ENCODE data around the gene ZSWIM4.

ZSWIM4 gene

DNA sequence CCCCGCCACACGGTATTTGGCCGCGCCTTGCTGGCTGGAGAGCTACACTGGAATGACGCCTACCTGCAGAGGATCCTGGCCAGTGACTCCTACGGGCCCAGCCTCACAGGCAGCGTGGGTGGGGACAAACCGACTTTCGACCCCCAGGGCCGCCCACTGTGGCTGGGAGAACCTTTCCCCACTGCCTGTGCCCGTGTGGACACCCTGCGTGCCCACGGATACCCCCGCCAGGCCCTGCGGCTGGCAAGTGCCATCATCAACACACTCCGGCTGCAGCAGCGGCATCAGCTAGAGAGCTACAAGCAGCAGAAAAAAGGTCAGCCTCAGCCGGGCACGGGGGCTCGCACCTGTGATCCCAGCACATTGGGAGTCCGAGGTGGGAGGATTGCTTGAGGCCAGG, 19.3 kb downstream of the ZSWIM4 start:
- no peak for DNase-seq

DNA sequence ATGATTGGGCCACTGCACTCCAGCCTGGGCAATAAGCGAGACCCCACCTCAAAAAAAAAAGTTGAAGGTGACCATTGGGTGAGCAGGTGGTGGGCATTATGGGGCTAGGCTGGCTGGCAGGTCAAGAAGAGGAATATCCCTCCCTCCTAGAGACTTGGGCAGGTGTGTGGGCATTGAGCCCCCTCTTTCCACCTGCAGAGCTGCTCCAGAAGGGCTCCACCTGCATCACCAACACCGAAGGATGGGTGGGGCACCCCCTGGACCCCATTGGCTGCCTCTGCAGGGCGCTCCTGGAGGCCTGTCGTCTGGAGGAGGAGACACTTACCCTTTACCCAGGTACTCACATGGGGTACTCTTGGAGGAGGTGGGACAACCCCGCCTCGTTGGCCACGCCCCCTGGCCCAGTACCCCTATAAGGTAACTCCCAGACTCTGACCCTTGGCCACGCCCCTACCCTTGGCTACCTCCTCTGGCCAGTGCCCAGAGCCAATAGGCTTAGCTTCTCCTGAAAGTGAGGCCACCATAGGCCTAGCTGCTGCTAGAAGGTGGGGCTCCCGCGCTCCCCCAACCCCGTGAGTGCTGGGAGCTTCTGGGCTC, 21.9 kb downstream of the ZSWIM4 start:
- no peak for DNase-seq

DNA sequence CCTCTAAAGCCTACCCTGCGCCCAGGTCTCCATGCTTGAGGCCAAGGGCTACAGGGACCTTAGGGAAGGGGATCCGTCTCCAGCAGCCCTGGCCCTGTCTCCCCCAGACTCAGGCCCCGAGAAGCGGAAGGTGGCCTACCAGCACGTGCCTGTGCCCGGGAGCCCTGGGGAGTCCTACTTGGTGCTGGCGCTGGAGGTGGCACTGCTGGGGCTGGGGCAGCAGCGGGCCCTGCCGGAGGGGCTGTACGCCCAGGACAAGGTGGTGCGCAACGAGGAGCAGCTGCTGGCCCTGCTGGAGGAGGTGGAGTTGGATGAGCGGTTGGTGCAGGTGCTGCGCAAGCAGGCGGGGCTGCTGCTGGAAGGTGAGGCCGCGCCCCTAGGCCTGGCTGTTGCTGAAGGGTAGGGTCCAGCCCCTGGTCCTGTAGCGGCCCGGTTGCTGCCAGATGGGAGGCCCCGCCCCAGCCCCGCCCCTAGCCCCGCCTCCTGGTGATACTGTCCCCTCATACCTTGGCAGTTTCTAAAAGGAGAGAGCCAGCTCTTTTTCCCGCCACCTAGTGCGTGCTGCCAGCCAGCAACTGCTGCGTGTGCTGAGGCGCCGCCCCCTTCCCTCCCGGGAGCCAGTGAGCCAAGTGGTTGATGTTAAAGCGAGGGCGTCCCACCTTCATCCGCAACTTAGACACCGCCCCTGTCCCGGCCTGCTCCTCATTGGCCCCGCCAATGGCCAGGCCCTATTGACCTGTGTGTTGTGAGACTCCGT, 22.6 kb downstream of the ZSWIM4 start:
- DNase-seq: no peak

DNA sequence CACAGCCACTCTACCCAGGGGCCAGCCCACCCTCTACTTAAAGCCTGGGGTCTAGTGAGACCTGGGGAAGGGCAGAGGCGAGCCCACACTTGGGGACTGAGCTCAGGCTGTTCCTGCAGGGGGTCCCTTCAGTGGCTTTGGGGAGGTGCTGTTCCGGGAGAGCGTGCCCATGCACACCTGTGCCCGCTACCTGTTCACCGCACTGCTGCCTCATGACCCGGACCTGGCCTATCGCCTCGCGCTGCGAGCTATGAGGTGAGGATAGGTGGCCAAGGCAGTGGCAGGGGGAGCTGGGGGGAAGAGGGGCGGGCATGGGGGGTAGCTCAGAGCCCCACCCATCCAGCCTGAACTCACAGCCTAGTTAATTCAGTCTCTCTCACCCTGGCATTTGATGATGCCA, 24.0 kb downstream of the ZSWIM4 start:
- no peak for DNase-seq

DNA sequence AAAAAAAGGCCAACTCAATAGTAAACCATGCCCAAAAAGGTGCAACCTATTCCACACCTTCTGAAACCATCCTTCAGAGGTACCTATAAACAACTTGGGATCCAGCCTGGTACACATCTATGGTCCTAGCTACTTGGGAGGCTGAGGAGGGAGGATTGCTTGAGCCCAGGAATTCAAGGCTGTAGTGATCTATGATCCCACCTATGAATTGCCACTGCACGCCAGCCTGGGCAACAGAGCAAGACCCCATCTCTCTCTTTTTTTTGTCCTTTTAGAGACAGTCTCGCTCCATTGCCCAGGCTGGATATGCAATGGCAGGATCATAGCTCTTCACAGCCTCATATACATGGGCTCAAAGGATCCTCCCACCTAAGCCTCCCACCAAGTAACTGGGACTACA, 26.0 kb downstream of the ZSWIM4 start:
- DNase-seq: no peak

DNA sequence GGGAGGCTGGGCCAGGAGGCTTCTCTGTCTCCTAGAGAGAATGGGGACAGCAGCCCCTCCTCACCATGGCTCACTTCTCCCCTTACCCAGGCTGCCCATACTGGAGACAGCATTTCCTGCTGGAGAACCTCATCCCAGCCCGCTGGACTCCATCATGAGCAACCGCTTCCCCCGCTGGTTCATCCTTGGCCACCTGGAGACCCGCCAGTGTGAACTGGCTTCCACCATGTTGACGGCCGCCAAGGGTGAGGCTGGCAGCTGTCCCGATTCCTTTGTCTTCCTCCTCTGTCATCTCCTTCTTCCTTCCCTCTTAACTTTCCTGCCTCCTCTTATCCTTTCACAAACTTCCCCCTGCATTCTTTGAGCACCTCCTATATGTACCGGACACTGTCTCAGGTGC, 28.0 kb downstream of the ZSWIM4 start:
- DNase-seq: no peak

DNA sequence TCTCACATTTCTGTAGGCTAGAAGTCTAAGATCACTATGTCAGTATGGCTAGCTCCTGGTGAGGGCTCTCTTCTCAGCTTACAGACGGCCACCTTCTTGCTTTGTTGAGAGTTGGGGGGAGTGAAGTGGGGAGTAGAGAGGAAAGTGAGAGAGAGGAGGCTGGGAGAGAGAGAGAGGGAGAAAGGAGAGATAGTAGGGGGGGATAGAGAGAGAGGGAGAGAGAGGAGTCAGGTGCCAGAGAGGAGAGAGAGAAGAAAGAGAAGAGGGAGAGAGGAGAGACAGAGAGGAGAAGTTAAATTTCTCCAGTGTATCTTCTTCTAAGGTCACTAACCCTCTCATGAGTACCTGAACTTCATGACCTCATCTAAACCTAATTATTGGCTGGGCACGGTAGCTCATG, 28.7 kb downstream of the ZSWIM4 start:
- DNase-seq: no peak

DNA sequence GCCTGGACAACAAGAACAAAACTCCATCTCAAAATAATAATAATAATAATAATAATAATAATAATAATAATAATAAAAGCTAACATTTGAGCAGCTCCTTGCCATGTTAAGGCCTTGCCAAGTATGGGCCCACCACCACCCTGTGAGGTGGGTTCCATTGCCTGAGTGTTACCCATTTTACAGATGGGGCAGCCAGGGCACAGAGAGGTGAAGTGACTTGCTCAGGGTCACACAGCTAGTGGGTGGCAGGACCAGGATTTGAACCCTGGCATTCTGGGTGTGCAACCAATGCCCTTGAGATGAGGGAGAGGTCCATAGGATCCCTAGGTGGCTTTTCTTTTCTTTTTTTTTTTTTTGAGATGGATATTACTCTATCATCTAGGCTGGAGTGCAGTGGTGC, 29.5 kb downstream of the ZSWIM4 start:
- no peak for DNase-seq

DNA sequence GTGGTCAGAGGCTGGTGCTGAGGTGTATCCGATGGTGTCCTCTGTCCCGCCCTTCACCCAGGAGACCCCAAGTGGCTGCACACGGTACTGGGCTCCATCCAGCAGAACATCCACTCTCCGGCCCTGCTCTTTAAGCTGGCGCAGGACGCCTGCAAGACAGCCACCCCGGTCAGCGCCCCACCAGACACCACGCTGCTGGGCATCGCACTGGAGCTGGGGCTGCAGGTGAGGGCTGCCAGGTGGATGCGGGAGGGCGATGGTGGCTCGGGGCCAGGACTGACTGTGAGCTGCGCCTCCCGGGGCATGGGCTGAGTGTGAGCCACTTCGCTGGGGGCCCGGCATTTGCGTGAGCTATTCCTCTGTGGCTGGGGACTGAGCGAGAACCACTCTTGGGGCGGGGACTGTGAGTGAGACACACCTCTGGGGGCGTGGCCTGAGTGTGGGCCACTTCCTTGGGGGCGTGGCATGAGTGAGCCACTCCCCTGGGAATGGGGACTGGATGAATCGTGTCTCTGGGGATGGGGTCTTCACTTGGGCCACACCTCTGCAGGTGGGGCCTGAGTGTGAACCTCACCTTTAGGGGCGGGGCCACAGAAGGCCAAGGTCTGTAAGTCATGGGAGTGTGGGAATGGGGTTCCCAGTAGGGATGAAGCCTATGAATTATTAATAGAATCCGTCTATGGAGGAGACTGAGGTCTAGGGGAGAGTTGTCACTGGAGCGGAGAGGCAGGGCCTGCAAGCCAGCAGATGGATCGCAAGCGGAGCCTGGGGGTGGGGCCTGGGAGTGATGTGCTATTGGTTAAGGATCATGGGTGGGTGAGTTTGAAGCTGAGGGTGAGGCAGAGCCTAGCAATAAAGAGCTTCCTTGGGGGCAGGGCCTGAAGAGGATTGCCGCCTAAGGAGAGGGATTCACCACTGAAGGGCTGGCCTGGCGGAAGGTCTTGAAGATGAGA, 30.5 kb downstream of the ZSWIM4 start:
- DNase-seq: no peak

DNA sequence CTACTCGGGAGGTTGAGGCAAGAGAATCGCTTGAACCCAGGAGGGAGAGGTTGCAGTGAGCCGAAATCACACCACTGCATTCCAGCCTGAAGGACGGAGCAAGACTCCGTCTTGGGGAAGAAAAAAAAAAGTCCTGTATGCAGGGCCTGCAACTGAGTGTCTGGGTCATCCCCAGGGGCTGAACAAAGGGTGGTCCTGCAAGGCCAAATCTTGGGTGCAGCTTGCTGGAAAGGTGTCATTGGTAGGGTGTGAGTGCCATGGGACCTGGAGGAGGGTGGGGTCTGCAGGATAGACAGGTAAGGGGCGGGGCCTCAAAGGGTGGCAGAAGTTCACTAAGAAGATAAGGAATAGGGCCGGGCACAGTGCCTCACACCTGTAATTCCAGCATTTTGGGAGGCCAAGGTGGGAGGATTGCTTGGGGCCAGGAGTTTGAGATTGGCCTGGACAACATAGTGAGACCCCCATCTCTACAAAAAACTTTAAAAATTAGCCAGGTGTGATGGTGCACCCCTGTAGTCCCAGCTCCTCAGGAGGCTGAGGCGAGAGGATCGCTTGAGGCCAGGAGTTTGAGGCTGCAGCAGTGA, 31.5 kb downstream of the ZSWIM4 start:
- no peak for DNase-seq

DNA sequence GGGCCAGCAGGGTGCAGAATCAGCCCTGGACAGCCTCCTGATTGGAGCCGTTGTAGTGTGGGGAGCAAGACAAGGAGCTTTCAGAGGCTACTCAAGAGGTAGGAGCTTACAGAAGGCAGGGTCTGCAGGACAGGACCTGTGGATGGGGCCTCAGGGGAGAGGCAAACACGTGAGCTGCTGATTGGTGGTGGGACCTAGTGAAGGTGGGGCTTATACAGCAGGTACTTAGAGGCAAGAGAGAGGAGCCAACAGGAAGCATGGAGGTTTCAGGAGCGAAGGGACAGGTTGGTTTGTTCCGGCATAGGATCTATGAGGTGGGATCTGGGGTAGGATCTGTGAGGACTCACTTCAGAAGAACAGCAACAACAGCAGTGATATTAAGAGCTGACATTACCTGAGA, 32.4 kb downstream of the ZSWIM4 start:
- DNase-seq: no peak

DNA sequence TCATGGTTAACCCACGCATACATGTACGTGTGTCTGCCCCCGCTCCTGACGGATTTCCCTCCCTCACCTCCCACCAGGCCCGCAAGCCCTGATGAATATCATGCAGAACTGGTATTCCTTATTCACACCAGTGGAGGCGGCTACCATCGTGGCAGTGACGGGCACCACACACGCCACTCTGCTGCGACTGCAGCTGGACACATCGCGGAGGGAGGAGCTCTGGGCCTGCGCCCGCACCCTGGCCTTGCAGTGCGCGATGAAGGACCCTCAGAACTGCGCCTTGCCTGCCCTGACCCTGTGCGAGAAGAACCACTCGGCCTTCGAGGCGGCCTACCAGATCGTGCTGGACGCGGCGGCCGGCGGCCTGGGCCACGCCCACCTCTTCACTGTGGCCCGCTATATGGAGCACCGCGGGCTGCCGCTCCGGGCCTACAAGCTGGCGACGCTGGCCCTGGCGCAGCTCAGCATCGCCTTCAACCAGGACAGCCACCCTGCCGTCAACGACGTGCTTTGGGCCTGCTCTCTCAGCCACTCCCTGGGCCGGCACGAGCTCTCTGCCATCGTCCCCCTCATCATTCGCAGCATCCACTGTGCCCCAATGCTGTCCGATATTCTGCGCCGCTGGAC, 35.0 kb downstream of the ZSWIM4 start:
- no peak for DNase-seq

DNA sequence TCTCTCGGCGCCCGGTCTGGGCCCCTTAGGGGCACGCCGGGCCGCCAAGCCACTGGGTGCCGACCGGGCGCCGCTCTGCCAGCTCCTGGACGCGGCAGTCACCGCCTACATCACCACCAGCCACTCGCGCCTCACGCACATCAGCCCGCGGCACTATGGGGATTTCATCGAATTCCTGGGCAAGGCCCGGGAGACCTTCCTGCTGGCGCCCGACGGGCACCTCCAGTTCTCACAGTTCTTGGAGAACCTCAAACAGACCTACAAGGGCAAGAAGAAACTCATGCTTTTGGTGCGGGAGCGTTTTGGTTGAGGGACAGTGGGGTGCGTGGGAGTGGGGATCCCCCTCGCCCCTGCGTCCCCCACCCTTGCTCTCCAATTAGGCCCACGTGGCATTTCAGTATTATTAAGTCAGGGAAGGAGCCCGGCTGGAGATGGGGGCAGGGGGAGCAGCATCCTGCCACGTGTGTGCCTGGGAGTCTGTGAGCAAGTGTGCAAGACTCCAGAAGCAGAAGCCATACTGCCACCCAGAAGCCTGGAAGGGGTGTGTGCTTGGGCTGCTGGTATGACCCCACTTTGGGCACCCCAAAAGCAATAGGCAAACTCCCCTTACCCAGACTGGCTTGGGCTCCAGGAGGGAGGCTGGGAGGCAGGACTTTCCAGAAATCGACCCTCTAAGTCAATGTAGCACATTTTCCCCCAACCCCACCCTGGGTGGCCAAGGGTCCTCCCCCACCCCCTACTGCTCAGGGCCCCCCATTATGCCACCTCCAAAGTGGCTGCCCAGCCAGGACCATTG, 35.7 kb downstream of the ZSWIM4 start:
- DNase-seq: no peak

DNA sequence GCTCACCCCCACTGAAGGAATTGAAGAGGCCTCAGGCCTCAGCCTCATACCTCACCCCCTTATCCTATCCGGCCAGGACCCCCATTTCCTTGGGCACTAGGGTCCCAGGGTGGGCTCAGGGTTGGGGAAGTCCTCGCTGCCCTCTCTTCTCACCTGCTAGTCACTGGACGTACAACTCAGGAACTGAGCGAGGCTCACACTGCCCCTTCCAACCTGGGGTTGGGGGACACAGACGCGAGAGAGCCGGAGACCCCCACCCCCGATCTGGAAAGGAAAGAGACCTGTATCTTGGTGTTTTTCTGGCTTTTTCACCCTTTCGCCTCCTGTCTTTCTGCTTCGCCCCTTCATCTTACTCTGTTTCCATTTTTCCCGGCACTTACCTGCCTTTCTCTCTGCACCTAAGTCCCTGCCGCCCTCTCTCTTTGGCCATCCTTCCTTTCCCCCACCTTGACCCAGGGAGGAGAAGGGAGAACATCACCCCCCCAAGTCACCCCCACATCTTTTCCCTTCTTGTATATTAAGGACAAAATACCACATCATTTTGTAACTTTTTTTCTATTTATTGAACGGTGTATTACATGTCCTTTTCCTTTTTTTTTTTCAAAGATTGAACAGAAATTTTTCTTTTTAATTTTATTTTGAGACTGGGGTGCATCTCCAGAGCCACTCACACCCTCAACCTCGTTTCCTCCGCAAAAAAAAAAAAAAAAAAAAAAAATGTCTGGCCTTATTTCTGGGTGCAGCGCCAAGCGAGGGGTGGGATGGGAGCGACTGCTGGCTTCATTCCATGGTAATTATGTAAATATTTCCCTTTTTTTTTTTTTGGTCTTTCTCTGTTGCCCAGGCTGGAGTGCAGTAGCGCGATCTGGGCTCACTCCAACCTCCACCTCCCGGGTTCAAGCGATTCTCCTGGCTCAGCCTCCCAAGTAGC, 36.6 kb downstream of the ZSWIM4 start:
- DNase-seq: no peak

DNA sequence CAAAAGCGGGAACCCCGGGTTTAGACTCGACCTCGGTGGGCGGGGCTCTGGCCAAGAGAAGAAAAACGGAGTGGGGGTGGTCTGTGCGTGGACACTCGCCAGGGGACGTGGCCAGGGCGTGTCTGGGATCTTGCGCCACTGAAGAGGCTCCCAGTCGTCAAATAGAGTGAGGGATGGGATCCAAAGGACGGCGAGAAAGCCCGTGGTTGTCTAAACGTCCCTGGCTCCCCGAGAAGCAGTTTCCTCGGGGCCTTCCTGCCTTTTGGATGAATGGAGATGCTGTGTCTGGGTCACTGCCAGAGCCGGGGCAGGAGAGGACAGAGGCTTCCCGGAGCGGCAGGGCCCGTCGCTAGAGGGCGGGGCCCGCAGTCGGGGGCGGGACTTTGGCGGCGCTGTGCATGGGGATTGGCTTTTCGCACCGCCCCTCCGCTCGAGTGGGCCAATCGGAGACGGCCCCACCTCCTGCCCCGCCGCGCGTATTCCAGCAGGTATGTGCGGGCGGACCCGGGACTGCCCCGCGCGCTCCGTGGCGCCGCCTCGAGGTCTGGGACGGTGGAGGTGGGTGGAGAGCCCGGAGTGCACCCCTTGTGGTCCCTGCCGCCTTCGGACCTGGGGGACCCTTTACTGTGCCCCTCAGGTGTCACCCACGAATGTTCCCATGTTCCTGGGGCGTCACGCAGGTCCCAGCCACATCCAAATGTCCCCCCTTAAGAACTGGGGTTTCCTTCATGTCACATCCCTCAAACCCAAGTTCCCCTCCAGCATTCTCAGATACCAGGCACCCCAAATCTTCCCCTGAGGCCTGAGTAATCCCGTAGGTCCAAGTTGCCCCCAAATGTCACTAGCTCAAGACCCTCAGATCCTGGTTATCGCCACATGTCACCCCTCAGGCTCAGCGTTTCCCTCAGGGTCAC, 38.3 kb downstream of the ZSWIM4 start:
- peak; percentile 81 for DNase-seq

DNA sequence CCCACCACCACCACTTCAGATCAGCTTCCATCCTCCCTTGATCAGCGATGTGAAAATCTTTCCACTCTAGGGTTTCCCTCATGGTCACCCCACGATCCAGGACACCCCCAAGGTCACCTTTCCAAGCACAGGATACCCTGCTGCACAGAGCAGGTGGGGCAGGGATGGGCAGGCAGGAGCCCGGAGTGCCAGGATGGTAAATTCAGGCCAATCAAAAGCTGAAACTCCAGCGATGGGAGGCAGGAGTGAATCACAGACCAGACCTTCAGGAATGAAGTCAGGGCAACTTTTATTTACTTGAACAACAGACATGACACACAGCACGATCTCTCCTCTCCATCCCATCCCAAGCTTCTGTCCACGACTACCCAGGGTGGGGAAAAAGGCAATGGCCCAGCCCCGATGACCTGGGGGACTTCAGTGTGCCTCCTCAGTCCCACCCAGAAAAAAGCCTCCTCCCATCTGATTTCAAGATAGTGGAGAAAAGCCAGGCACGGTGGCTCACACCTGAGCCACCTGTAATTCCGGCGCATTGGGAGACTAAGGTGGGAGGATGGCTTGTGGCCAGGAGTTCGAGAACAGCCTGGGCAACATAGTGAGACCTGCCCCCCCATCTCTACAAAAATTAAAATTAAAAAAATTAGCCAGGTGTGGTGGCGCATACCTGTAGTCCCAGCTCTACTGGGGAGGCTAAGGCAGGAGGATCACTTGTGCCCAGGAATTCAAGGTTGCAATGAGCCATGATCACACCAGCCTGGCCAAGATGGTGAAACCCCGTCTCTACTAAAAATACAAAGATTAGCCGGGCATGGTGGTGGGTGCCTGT, 39.2 kb downstream of the ZSWIM4 start:
- DNase-seq: no peak

DNA sequence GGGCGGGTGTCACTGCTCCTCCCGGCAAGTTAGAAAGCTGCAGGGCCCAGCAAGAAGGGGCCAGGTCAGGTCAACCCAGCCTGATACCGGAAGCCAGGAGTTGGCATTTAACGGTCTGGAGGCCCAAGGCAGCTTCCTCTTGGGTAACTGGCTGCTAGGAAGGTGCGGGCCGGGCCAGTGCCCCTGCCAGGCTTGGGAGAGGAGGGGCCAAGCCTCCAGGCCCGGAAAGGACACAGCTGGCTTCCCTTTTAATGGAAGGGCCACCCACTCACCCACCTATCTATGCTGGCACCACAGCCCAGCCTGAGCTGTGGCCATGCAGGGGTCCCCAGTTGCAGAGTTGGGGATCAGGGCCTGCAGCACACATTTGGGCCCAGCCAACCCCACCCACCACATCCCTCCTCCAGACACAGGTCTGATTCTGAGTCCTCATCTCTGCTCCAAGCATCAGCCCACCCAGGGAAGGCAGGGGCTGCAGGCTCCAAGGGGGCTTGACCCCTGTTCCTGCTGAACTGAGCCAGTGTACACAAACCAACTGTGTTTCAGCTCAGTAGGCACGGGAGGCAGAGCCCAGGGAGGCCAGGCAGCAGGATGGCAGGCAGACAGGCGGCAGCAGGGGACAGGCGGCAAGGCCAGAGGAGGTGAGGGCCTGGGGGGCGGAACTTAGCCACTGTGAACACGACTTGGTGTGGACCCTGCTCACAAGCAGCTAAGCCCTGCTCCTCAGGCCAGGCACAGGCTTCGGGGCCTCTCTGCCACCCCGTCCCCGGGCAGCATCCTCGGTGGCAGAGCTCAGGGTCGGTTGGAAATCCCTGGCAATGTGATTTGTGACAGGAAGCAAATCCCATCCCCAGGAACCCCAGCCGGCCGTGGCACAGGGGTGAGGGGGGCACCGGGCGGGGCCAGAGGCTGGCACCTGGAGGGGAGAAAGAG, 40.8 kb downstream of the ZSWIM4 start:
- DNase-seq: no peak

Data from NCI-H446 treated with DMSO at 0.1 percent for 48 hours (cell line).